RWPE1 (cell line): Measurements from ENCODE around the gene CARD9.

ENCODE experiments used
- CTCF ChIA-PET: fragments of 350-600 bp; sonication (Branson Sonifier 250); formaldehyde crosslinking; extraction: SDS; loops from one replicate; lab custom pipeline; 2021; lab: Yijun Ruan, JAX
- POLR2A ChIA-PET: fragments of 400-600 bp; formaldehyde crosslinking; extraction: SDS; loops from one replicate; lab custom pipeline; 2020; ENCODE audit warnings: antibody characterized with exemption; ENCODE audit not compliant: low non-redundant PET; lab: Yijun Ruan, JAX
- DNase-seq: peaks from one replicate; pipeline ENCODE4 v3.0.0; 2012; ENCODE audit warnings: low spot score
- H3K27ac ChIP-seq: fragments of 450-650 bp; 2 replicates; pipeline ENCODE4 v1.5.1; 2017
- CTCF ChIP-seq: fragments of 450-650 bp; conservative IDR thresholded peaks from 2 replicates; pipeline ENCODE4 v1.5.1; 2017; ENCODE audit warnings: low read depth, mild to moderate bottlenecking

The CARD9 gene

GRCh38 chr9:136416914-136417313 is 43.4 kb upstream of the CARD9 start:
- no peak overlapping the region for H3K27ac ChIP-seq
- no peak for DNase-seq
- TF ChIP-seq CTCF: no peak
- ChIA-PET POLR2A (no interaction called here), CTCF (interaction anchor here (0.7 to 0.8 kb wide), 2 partner anchors 255 to 1173 kb away, joined by 3 read pairs; no protein-coding TSS in a partner anchor)

GRCh38 chr9:136416427-136416826 is 43.0 kb upstream of the CARD9 start:
- CTCF ChIA-PET: interaction anchor here (0.7 kb wide), 1 partner anchor 1172 kb away, joined by 3 read pairs; no protein-coding TSS in a partner anchor
- no peak for TF ChIP-seq CTCF
- H3K27ac ChIP-seq: peak overlapping the region; percentile 8
- DNase-seq: no peak
- POLR2A ChIA-PET: no interaction called here

GRCh38 chr9:136412962-136413361 is 39.5 kb upstream of the CARD9 start:
- TF ChIP-seq CTCF: no peak
- ChIA-PET POLR2A (interaction anchor here (0.5 to 1.0 kb wide), 2 partner anchors 54 to 68 kb away, joined by 3 to 4 read pairs; no protein-coding TSS in a partner anchor), CTCF (interaction anchor here (0.5 to 0.7 kb wide), 2 partner anchors 72 to 116 kb away, joined by 3 read pairs; no protein-coding TSS in a partner anchor)
- H3K27ac ChIP-seq: 0 out of 2 replicates have a peak overlapping the region, but pooled peaks have one; percentile 8
- no peak for DNase-seq

- ChIA-PET CTCF (interaction anchor here (1.0 kb wide), 1 partner anchor 72 kb away, joined by 3 read pairs; no protein-coding TSS in a partner anchor), POLR2A (interaction anchor here (0.6 kb wide), 1 partner anchor 280 kb away, joined by 3 read pairs; no protein-coding TSS in a partner anchor)
- TF ChIP-seq CTCF: no peak
- peak; percentile 38 for DNase-seq
- H3K27ac ChIP-seq: peak overlapping the region; percentile 78
These were observed 37.9 kb upstream of the CARD9 start for GRCh38 chr9:136411378-136411777.

- TF ChIP-seq CTCF: no peak
- H3K27ac ChIP-seq: peak within 1 kb of the TSS; percentile 78
- DNase-seq: peak; percentile 99
- CTCF ChIA-PET: interaction anchor here (1.0 to 2.2 kb wide), 3 partner anchors 11 to 71 kb away, joined by 3 to 18 read pairs (median 3); partner anchors contain the start of gene SNAPC4
- POLR2A ChIA-PET: interaction anchor here (1.3 kb wide), 1 partner anchor 9 kb away, joined by 4 read pairs; no protein-coding TSS in a partner anchor
These were observed 37.2 kb upstream of the CARD9 start, which contains the start of the genes ENTR1 and PMPCA for GRCh38 chr9:136410500-136411287. TSS of gene ENTR1 (minus strand) at chr9:136410614. CDS start at chr9:136410397, 217 bp downstream. TSS of gene PMPCA (plus strand) at chr9:136410658. CDS start at chr9:136410669, 11 bp downstream.
